ENCODE data around the gene AKAP7. TPM values are rescaled to one million over a fixed set of nuclear protein-coding genes. Genes with fewer than 3 reads are reported as not detected.

The AKAP7 gene
- total RNA-seq, 1 donor: 4.7 TPM

GRCh38 chr6:131283466-131284175 is 148.4 kb downstream of the AKAP7 start:
- no peak overlapping the region for H3K4me3 ChIP-seq (ENCODE audit: low read depth, low read length)
- TF ChIP-seq CTCF (IDR thresholded peaks at IDR 0.05; ENCODE audit: insufficient read depth, low read depth, low read length): no peak
- no peak for DNase-seq (ENCODE audit: low read depth)

- no peak for DNase-seq (ENCODE audit: low read depth)
Observed at GRCh38 chr6:131285548-131285947, 150.3 kb downstream of the AKAP7 start.

GRCh38 chr6:131286469-131287040 is 151.3 kb downstream of the AKAP7 start:
- DNase-seq (ENCODE audit: low read depth): no peak
- no peak overlapping the region for H3K4me3 ChIP-seq (ENCODE audit: low read depth, low read length)
- no peak for TF ChIP-seq CTCF (IDR thresholded peaks at IDR 0.05; ENCODE audit: insufficient read depth, low read depth, low read length)

More at GRCh38 chr6:131285548-131285947, 150.3 kb downstream of the AKAP7 start:
- H3K4me3 ChIP-seq (ENCODE audit: low read depth, low read length): no peak overlapping the region
- no peak for TF ChIP-seq CTCF (IDR thresholded peaks at IDR 0.05; ENCODE audit: insufficient read depth, low read depth, low read length)

- no peak overlapping the region for H3K4me3 ChIP-seq (ENCODE audit: low read depth, low read length)
- no peak for TF ChIP-seq CTCF (IDR thresholded peaks at IDR 0.05; ENCODE audit: insufficient read depth, low read depth, low read length)
- no peak for DNase-seq (ENCODE audit: low read depth)
Observed at GRCh38 chr6:131288214-131288613, 152.9 kb downstream of the AKAP7 start.

GRCh38 chr6:131290955-131291354 is 155.7 kb downstream of the AKAP7 start:
- no peak overlapping the region for H3K4me3 ChIP-seq (ENCODE audit: low read depth, low read length)
- no peak for DNase-seq (ENCODE audit: low read depth)
- no peak for TF ChIP-seq CTCF (IDR thresholded peaks at IDR 0.05; ENCODE audit: insufficient read depth, low read depth, low read length)

- no peak overlapping the region for H3K4me3 ChIP-seq (ENCODE audit: low read depth, low read length)
- no peak for DNase-seq (ENCODE audit: low read depth)
- no peak for TF ChIP-seq CTCF (IDR thresholded peaks at IDR 0.05; ENCODE audit: insufficient read depth, low read depth, low read length)
Observed at GRCh38 chr6:131292145-131292938, 157.1 kb downstream of the AKAP7 start.
